HG03575 (cell line): ENCODE data around the gene SCAMP1.

Source experiments
- ATAC-seq: cut with Tn5 transposase; IDR thresholded peaks from one replicate; pipeline ENCODE4 v1.9.1; 2021; ENCODE audit not compliant: unreplicated experiment, insufficient number of reproducible peaks, low FRiP score; ENCODE audit errors: extremely low read depth

Gene SCAMP1

GRCh38 chr5:78506261-78507024 is 146.0 kb downstream of the SCAMP1 start:
- ATAC-seq: no peak

- no peak for ATAC-seq
These were observed 147.1 kb downstream of the SCAMP1 start for GRCh38 chr5:78507531-78507930.

- ATAC-seq: no peak
These were observed 147.9 kb downstream of the SCAMP1 start for GRCh38 chr5:78508186-78508765.

GRCh38 chr5:78509145-78509865 is 148.9 kb downstream of the SCAMP1 start:
- no peak for ATAC-seq

- no peak for ATAC-seq
These were observed 149.7 kb downstream of the SCAMP1 start for GRCh38 chr5:78509884-78510769.

- ATAC-seq: no peak
These were observed 150.9 kb downstream of the SCAMP1 start for GRCh38 chr5:78511121-78511906.

GRCh38 chr5:78512435-78512834 is 152.0 kb downstream of the SCAMP1 start:
- ATAC-seq: no peak

GRCh38 chr5:78513441-78513840 is 153.0 kb downstream of the SCAMP1 start:
- no peak for ATAC-seq

GRCh38 chr5:78514427-78515330 is 154.3 kb downstream of the SCAMP1 start:
- ATAC-seq: no peak

- ATAC-seq: no peak
These were observed 155.3 kb downstream of the SCAMP1 start for GRCh38 chr5:78515670-78516069.

GRCh38 chr5:78518365-78519197 is 158.2 kb downstream of the SCAMP1 start:
- no peak for ATAC-seq

GRCh38 chr5:78519198-78519941 is 159.0 kb downstream of the SCAMP1 start:
- ATAC-seq: no peak

GRCh38 chr5:78521455-78521854 is 161.0 kb downstream of the SCAMP1 start:
- ATAC-seq: no peak

GRCh38 chr5:78522476-78523260 is 162.3 kb downstream of the SCAMP1 start:
- ATAC-seq: no peak
